CMK (cell line): ENCODE measurements around the gene TMEFF2.

ENCODE experiments used
- DNase-seq: peaks from one replicate; pipeline ENCODE4 v3.0.0-alpha.2; 2010; ENCODE audit warnings: low read depth

TMEFF2 gene

GRCh38 chr2:192011196-192011595 is 183.5 kb downstream of the TMEFF2 start:
- DNase-seq = no peak

GRCh38 chr2:192010073-192010472 is 184.7 kb downstream of the TMEFF2 start:
- no peak for DNase-seq

GRCh38 chr2:192007581-192008228 is 187.0 kb downstream of the TMEFF2 start:
- DNase-seq = no peak

DNA sequence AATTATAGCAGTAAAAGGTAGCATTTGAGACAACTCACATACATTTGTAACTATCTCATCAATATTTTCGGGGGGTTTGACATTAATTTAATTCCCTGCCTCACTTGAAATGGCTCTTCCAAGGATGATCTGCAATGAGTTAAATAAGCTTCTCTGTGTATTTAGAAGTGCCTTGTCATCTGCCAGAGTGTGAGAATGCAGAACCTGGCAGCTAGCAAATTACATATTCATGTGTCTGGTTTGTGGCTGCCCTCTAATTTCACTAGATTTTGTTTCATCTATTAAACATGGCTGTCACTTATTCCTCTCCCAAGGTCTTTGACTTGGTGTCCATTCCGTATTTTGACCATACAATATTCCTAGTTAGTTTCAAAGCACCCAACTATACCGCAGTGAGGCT is 189.5 kb downstream of the TMEFF2 start:
- no peak for DNase-seq

DNA sequence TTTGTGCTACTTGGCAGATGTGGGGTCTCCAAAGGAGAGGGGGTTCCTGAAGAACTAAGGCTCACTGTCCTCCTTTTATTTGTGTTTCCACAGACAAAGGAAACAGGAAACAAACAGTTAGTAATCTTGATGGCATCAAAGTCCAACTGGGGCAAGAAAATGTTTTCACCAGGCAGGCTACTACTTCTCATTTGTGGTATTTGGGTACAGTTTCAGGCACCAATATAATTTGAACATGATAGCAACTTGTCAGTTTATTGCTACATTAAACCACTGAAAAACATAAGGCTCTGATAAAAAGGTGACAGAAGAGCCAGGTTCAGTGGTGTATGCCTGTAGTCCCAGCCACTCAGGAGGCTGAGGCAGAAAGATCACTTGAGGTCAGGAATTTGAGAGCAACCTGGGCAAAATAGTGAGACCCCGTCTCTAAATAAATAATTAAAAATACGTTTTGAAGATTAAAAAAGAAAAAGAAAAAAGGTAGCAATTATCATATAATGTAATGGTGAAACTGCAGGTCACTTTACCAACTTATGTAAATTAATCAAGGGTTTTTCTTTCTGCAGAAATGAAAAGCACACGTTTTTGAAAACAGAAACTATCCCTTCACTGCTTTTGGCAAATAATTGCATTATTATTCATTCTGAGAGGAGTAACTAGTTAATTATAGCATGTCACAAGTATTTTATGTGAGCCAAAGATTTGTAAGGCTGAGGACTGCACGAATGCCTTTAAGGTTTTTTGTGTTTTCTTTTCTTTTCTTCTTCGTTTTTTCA is 190.4 kb downstream of the TMEFF2 start:
- DNase-seq = no peak

DNA sequence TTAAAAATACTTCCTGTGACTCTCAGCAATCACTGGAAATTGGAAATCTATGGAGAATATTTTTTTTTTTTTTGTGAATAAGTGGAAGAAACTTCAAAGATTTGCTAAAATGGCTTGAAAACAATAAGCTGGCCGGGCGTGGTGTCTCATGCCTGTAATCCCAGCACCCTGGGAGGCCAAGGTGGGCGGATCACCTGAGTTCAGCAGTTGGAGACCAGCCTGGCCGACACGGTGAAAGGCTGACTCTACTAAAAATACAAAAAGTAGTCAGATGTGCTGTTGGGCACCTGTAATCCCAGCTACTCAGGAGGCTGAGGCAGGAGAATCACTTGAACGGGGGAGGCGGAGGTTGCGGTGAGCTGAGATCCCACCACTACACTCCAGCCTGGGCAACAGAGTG is 192.3 kb downstream of the TMEFF2 start:
- DNase-seq = no peak

- no peak for DNase-seq
Measured at GRCh38 chr2:192000196-192000980, 194.3 kb downstream of the TMEFF2 start.

DNA sequence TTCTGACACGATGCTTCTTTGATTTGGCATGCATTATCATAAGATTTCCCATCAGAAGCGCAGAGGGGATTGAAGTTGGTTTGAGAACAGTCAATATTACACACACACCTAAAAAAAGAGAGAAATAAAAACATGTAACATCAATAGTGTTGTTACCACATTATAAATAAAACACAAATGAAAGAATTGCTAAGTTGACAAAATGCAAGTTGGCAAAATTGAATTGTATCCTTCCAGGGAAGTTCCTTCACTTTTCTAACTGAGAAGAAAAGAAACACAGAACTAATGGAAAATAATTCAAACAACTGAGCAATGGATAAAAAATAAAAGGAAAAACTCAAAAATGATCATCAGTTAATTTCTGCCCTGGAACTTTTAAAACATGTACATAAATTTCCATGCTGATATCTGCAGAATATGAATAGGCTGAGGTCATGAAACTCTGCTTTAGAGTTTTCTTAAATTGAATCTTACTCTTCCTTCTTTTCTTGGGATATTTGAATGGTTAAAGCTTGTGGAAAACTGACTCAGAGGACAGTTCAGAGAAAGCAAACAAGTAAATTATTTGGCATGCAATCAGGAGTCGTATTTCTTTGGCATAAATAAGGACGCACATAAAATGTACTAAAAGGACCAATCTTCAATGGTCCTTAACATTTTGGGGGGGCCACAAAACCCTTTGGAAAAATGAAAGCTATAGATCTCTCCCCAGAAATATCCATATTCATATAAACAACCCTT is 195.5 kb downstream of the TMEFF2 start:
- DNase-seq = no peak

GRCh38 chr2:191995285-191995684 is 199.4 kb downstream of the TMEFF2 start:
- no peak for DNase-seq

DNA sequence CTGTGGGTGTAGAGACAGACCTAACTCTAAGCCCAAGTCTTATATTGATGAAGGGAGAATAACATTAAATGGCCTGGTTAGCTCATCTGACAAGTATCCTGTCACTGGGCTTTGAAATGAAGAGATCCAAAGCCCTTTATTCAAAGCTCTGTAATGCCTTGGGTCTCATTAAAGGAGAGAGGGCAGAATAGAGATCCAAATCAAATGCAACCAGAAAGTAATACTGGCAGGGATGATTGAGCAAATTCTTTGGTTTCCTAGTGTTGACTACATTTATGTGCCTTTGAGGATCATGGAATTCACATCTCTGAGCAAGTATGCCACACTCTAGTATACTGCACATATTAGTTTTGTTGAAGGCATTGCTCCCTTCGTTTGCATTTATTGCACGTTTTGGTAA is 200.0 kb downstream of the TMEFF2 start:
- no peak for DNase-seq

DNA sequence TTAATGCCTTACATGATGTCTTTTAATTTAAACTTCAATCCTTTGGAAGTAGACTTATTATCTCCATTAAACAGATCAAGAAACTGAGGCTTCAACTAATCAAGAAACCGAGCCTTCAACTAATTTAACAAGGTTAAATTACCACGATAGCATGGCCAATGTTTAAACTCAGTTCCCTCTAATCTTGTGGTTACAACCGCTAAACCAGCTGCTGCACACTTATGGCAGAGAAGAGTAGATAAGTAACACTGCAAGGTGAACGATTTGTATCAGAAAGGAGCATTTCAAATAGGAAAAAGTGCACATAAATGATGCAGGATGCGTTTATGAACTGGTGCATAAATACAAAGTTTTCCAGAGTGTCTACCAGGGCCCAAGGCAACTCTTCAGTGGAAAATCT is 203.3 kb downstream of the TMEFF2 start:
- no peak for DNase-seq

- no peak for DNase-seq
Measured at GRCh38 chr2:191985740-191986139, 209.0 kb downstream of the TMEFF2 start.

DNA sequence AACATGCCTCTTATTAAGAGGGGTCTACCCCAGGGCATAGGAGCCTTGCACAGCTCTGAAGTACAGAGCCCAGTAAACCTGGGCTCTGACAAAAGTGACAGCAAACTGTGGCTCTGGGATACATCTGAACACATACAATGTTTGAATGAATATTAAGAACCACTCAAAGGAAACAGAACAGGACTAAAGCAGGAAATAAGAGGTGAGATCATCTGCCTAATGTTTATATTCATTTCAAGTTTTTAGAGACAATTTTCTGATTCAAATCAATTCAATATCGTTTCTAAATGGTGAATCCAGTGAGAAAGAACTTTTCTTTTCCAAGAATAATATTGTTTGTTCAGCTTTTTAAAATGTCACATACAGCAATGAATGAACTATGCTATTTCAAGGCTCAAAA is 211.1 kb downstream of the TMEFF2 start:
- DNase-seq = no peak

GRCh38 chr2:191983186-191983585 is 211.5 kb downstream of the TMEFF2 start:
- DNase-seq = no peak

DNA sequence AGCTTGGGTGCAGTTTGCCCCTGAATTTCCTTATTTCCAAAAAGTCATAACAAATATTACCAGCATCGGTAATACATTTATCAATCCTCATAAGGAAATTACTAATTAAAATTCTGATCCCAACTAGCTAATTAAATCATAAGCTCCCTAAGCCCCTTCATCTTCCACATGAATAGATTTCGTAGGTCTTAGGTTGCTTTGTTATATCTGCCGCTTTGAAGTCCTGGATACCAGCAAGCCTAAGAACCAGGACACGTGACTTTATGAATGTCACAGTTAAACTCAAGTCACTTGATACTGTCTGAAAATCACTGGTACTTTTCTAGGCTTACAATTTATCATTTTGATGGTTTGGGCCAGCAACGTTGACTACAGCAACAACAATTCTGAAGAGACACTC is 213.0 kb downstream of the TMEFF2 start:
- no peak for DNase-seq

- no peak for DNase-seq
Measured at GRCh38 chr2:191980483-191980882, 214.2 kb downstream of the TMEFF2 start.

- DNase-seq = no peak
Measured at GRCh38 chr2:191979221-191979730, 215.5 kb downstream of the TMEFF2 start.

DNA sequence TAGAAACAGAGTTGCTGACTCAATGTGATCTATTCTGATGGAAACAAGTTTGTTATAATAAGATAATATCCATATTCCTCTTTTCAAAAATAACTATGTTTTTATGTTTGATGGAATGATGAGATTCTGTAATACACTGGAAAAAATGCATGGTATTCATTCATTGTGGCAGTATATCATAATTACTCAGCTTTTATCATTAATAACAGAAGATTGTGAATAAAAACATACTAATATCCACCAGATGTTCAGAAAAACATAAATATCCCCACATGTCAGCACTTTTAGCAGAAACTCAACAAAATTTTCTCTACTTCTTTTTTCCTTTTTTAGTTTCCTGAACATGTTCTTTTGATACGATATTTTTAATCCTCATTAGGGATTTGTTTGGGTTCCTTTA is 217.0 kb downstream of the TMEFF2 start:
- no peak for DNase-seq

- DNase-seq = no peak
Measured at GRCh38 chr2:191976436-191976835, 218.3 kb downstream of the TMEFF2 start.

DNA sequence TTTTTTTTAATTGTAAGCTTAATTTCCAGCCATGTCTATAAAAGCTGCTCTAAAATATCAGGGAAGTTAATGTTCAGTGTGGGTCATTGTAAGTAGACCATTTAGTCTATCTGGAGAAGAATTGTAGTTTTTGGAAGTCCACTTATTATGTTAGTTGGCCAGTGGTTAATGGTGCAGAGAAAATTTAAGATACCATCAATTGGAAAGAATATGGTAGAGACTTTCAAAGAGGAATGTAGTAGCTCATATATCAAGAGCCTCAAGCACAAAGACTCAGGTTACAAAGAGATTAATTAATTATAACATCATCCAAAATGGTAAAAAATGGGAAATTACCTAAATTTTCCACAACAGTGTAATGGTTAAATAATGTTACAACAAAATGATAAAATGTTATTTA is 220.1 kb downstream of the TMEFF2 start:
- no peak for DNase-seq

DNA sequence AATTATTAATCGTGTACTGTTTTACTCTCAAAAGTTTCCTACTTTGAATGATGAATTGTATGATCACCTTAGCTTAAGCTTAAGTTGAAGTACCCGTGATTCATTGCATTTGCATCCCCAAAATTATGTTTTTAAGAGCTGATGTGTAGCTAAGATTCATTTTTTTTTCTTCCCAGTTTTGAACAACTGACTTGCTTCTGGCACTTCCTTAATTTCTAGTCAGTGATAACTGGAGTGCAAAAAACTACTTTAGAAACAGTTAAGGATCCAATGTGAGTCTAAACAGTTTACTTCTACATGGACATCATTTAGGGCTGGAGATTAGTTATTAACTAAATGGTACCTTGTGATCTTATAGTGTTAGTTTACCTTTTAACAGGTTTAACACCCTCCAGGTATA is 223.9 kb downstream of the TMEFF2 start:
- DNase-seq = no peak

DNA sequence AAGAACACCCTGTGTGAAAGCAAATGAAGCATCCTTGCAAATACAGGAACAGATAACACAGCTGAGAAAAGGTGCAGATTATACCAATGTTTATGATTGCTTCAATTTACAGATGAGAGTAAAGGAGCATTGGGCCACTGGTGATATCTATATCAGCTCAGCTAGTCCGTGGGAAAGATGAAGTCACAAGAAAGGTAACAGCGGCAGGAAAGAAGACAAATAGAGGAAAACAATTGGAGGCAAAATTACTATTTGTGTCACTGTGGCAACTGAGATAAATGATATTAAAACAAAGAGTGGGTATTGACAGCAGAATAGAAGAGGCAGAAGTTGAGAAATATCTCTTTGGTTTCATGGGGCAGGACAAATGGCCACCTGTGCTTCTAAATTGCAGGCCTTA is 226.6 kb downstream of the TMEFF2 start:
- DNase-seq = no peak
